ENCODE results near the gene EIF6.
"Not testable (repeated sequence)": the region's sequence is repeated elsewhere in the genome, so short reads cannot be mapped to it uniquely, and the experiment has no call there.

The EIF6 gene

GRCh38 chr20:35253010-35253409 lies 31.6 kb downstream of the EIF6 start:
- no CpG with 5 or more reads among the region's 3 CpGs for WGBS (ENCODE audit: extremely low coverage, insufficient coverage, insufficient read length)
- Histone ChIP-seq H3K23ac (ENCODE audit: low read length) (no peak overlapping the region), H4K8ac (ENCODE audit: low read depth, low read length) (no peak overlapping the region), H2BK12ac (ENCODE audit: low read length) (no peak overlapping the region), H3K79me2 (ENCODE audit: control insufficient read depth, insufficient read depth, low read length, poor library complexity) (no peaks in the 10 kb centered on the region), H2BK5ac (ENCODE audit: low read depth, low read length, poor library complexity) (no peak overlapping the region), H3K14ac (ENCODE audit: low read length) (no peak overlapping the region), H3K27me3 (ENCODE audit: insufficient read depth, low read length) (no peaks in the 10 kb centered on the region), H3K27ac (ENCODE audit: low read depth, low read length) (no peak overlapping the region), H3K18ac (ENCODE audit: low read length) (no peak overlapping the region), H3K9me3 (ENCODE audit: insufficient read depth, low read depth, low read length) (peaks cover 3% of the 10 kb centered on the region), H3K4me1 (ENCODE audit: control insufficient read depth in 1 of 2, insufficient read depth in 2 of 2, low read length in 2 of 2) (peaks cover 0 to 3% of the 10 kb centered on the region in 2 experiments), H3K9ac (ENCODE audit: low read length) (no peak overlapping the region), H3K36me3 (ENCODE audit: control insufficient read depth in 1 of 2, insufficient read depth in 2 of 2, low read length in 2 of 2) (no peaks in the 10 kb centered on the region), H2AK5ac (ENCODE audit: low read length) (no peak overlapping the region), H3K4ac (ENCODE audit: low read depth, low read length) (no peak overlapping the region), H4K12ac (ENCODE audit: low read depth, low read length) (no peak overlapping the region), H3K79me1 (ENCODE audit: low read length) (no peaks in the 10 kb centered on the region), H4K91ac (ENCODE audit: low read depth, low read length) (no peak overlapping the region), H3K4me3 (ENCODE audit: low read depth, low read length) (no peak overlapping the region), H3K4me2 (ENCODE audit: low read length) (no peak overlapping the region), H2BK120ac (ENCODE audit: insufficient read depth, low read length, poor library complexity) (no peak overlapping the region), H2AFZ (ENCODE audit: insufficient read depth, low read length, poor library complexity) (no peak overlapping the region)
- DNase-seq = no peak

- not testable (repeated sequence) for H4K8ac ChIP-seq (ENCODE audit: low read depth, low read length); H3K4me1 ChIP-seq (ENCODE audit: control insufficient read depth in 1 of 2, insufficient read depth in 2 of 2, low read length in 2 of 2); H2AK5ac ChIP-seq (ENCODE audit: low read length); H2BK120ac ChIP-seq (ENCODE audit: insufficient read depth, low read length, poor library complexity); H3K9me3 ChIP-seq (ENCODE audit: insufficient read depth, low read depth, low read length); H3K36me3 ChIP-seq (ENCODE audit: control insufficient read depth in 1 of 2, insufficient read depth in 2 of 2, low read length in 2 of 2); H4K91ac ChIP-seq (ENCODE audit: low read depth, low read length); H2BK5ac ChIP-seq (ENCODE audit: low read depth, low read length, poor library complexity); H3K23ac ChIP-seq (ENCODE audit: low read length); H3K27me3 ChIP-seq (ENCODE audit: insufficient read depth, low read length); H3K79me1 ChIP-seq (ENCODE audit: low read length); H3K4me2 ChIP-seq (ENCODE audit: low read length); H3K14ac ChIP-seq (ENCODE audit: low read length); H3K9ac ChIP-seq (ENCODE audit: low read length); H3K27ac ChIP-seq (ENCODE audit: low read depth, low read length); H2BK12ac ChIP-seq (ENCODE audit: low read length); H3K4me3 ChIP-seq (ENCODE audit: low read depth, low read length); H4K12ac ChIP-seq (ENCODE audit: low read depth, low read length); DNase-seq; H3K79me2 ChIP-seq (ENCODE audit: control insufficient read depth, insufficient read depth, low read length, poor library complexity); H3K18ac ChIP-seq (ENCODE audit: low read length); H3K4ac ChIP-seq (ENCODE audit: low read depth, low read length); H2AFZ ChIP-seq (ENCODE audit: insufficient read depth, low read length, poor library complexity)
- WGBS (ENCODE audit: extremely low coverage, insufficient coverage, insufficient read length) = no CpG with 5 or more reads among the region's 2 CpGs
Observed at GRCh38 chr20:35252598-35252997, 32.0 kb downstream of the EIF6 start.

- Histone ChIP-seq H3K79me1 (ENCODE audit: low read length) (no peaks in the 10 kb centered on the region), H3K27me3 (ENCODE audit: insufficient read depth, low read length) (no peaks in the 10 kb centered on the region), H3K27ac (ENCODE audit: low read depth, low read length) (no peak overlapping the region), H3K4me1 (ENCODE audit: control insufficient read depth in 1 of 2, insufficient read depth in 2 of 2, low read length in 2 of 2) (peaks cover 0 to 3% of the 10 kb centered on the region in 2 experiments), H2BK12ac (ENCODE audit: low read length) (no peak overlapping the region), H3K9ac (ENCODE audit: low read length) (no peak overlapping the region), H3K79me2 (ENCODE audit: control insufficient read depth, insufficient read depth, low read length, poor library complexity) (no peaks in the 10 kb centered on the region), H3K23ac (ENCODE audit: low read length) (no peak overlapping the region), H3K9me3 (ENCODE audit: insufficient read depth, low read depth, low read length) (peaks cover 3% of the 10 kb centered on the region), H3K36me3 (ENCODE audit: control insufficient read depth in 1 of 2, insufficient read depth in 2 of 2, low read length in 2 of 2) (no peaks in the 10 kb centered on the region), H4K12ac (ENCODE audit: low read depth, low read length) (no peak overlapping the region), H3K4me3 (ENCODE audit: low read depth, low read length) (no peak overlapping the region), H4K91ac (ENCODE audit: low read depth, low read length) (no peak overlapping the region), H3K18ac (ENCODE audit: low read length) (no peak overlapping the region), H3K14ac (ENCODE audit: low read length) (no peak overlapping the region), H2AK5ac (ENCODE audit: low read length) (no peak overlapping the region), H2BK5ac (ENCODE audit: low read depth, low read length, poor library complexity) (no peak overlapping the region), H4K8ac (ENCODE audit: low read depth, low read length) (no peak overlapping the region), H2BK120ac (ENCODE audit: insufficient read depth, low read length, poor library complexity) (no peak overlapping the region), H3K4me2 (ENCODE audit: low read length) (no peak overlapping the region), H2AFZ (ENCODE audit: insufficient read depth, low read length, poor library complexity) (no peak overlapping the region), H3K4ac (ENCODE audit: low read depth, low read length) (no peak overlapping the region)
- no CpG with 5 or more reads among the region's 2 CpGs for WGBS (ENCODE audit: extremely low coverage, insufficient coverage, insufficient read length)
- no peak for DNase-seq
Observed at GRCh38 chr20:35252037-35252461, 32.5 kb downstream of the EIF6 start.

GRCh38 chr20:35251613-35251940 lies 33.0 kb downstream of the EIF6 start:
- Histone ChIP-seq H3K79me2 (ENCODE audit: control insufficient read depth, insufficient read depth, low read length, poor library complexity) (no peaks in the 10 kb centered on the region), H3K79me1 (ENCODE audit: low read length) (no peaks in the 10 kb centered on the region), H3K14ac (ENCODE audit: low read length) (no peak overlapping the region), H4K8ac (ENCODE audit: low read depth, low read length) (no peak overlapping the region), H3K9ac (ENCODE audit: low read length) (no peak overlapping the region), H3K23ac (ENCODE audit: low read length) (no peak overlapping the region), H4K91ac (ENCODE audit: low read depth, low read length) (no peak overlapping the region), H2BK5ac (ENCODE audit: low read depth, low read length, poor library complexity) (no peak overlapping the region), H3K4me1 (ENCODE audit: control insufficient read depth in 1 of 2, insufficient read depth in 2 of 2, low read length in 2 of 2) (peaks cover 0 to 3% of the 10 kb centered on the region in 2 experiments), H3K9me3 (ENCODE audit: insufficient read depth, low read depth, low read length) (peaks cover 3% of the 10 kb centered on the region), H3K36me3 (ENCODE audit: control insufficient read depth in 1 of 2, insufficient read depth in 2 of 2, low read length in 2 of 2) (no peaks in the 10 kb centered on the region), H3K4ac (ENCODE audit: low read depth, low read length) (no peak overlapping the region), H4K12ac (ENCODE audit: low read depth, low read length) (no peak overlapping the region), H3K18ac (ENCODE audit: low read length) (no peak overlapping the region), H3K4me2 (ENCODE audit: low read length) (no peak overlapping the region), H2BK12ac (ENCODE audit: low read length) (no peak overlapping the region), H2AK5ac (ENCODE audit: low read length) (no peak overlapping the region), H2AFZ (ENCODE audit: insufficient read depth, low read length, poor library complexity) (no peak overlapping the region), H3K4me3 (ENCODE audit: low read depth, low read length) (no peak overlapping the region), H2BK120ac (ENCODE audit: insufficient read depth, low read length, poor library complexity) (no peak overlapping the region), H3K27ac (ENCODE audit: low read depth, low read length) (no peak overlapping the region), H3K27me3 (ENCODE audit: insufficient read depth, low read length) (no peaks in the 10 kb centered on the region)
- DNase-seq = no peak
- no CpG with 5 or more reads among the region's 2 CpGs for WGBS (ENCODE audit: extremely low coverage, insufficient coverage, insufficient read length)
